HUDEP-2 (cell line): ENCODE results near the gene TMEM37.

Experiments used
- DNase-seq, 76 experiments: peaks; one replicate each; lab custom pipeline; 2025; ENCODE audit not compliant: unreplicated experiment in 76 of 76; lab: John Stamatoyannopoulos, UW

Gene TMEM37

GRCh38 chr2:119431976-119432850, 559 bp downstream of the TMEM37 start:
- no peak for DNase-seq

- DNase-seq: no peak
Measured at GRCh38 chr2:119432851-119433522, 1.3 kb downstream of the TMEM37 start.

GRCh38 chr2:119433636-119434327, 2.1 kb downstream of the TMEM37 start:
- DNase-seq: no peak

- no peak for DNase-seq
Measured at GRCh38 chr2:119434664-119435063, 3.0 kb downstream of the TMEM37 start.

GRCh38 chr2:119435081-119435952, 3.7 kb downstream of the TMEM37 start:
- no peak for DNase-seq

GRCh38 chr2:119435953-119436297, 4.3 kb downstream of the TMEM37 start:
- DNase-seq: no peak

GRCh38 chr2:119436993-119437772, 5.5 kb downstream of the TMEM37 start:
- DNase-seq: no peak

- DNase-seq: no peak
Measured at GRCh38 chr2:119438128-119438656, 6.5 kb downstream of the TMEM37 start.

GRCh38 chr2:119438726-119439284, 7.2 kb downstream of the TMEM37 start:
- DNase-seq: no peak

- no peak for DNase-seq
Measured at GRCh38 chr2:119439574-119440500, 8.2 kb downstream of the TMEM37 start.

GRCh38 chr2:119440501-119440870, 8.8 kb downstream of the TMEM37 start:
- no peak for DNase-seq

GRCh38 chr2:119440873-119441272, 9.2 kb downstream of the TMEM37 start:
- DNase-seq: no peak

GRCh38 chr2:119441376-119442225, 9.9 kb downstream of the TMEM37 start:
- DNase-seq: no peak

GRCh38 chr2:119442226-119442619, 10.6 kb downstream of the TMEM37 start:
- no peak for DNase-seq

GRCh38 chr2:119442850-119443249, 11.2 kb downstream of the TMEM37 start:
- no peak for DNase-seq

- DNase-seq: no peak
Measured at GRCh38 chr2:119446037-119446436, 14.4 kb downstream of the TMEM37 start.

GRCh38 chr2:119448427-119449141, 16.9 kb downstream of the TMEM37 start:
- DNase-seq: no peak
